PC-9 (cell line): ENCODE measurements around the gene LIN52.

Experiments
- CTCF ChIP-seq: fragments of 200-600 bp; sonication (generic); conservative IDR thresholded peaks from 2 replicates; pipeline ENCODE4 v1.6.1; 2017; ENCODE audit warnings: mixed run types, antibody characterized with exemption, mild to moderate bottlenecking, moderate library complexity
- EZH2 ChIP-seq: fragments of 200-600 bp; sonication (generic); IDR thresholded peaks from 2 replicates; pipeline ENCODE4 v1.8.0; 2017; ENCODE audit warnings: antibody characterized with exemption, low read depth

GRCh38 chr14:74216671-74217070 is 131.9 kb downstream of the LIN52 start:
- TF ChIP-seq CTCF (no peak), EZH2 (no peak)
